WTC11 (cell line): ENCODE results near the gene JAZF1.

Experiments
- CREM ChIP-seq: sonication (generic); formaldehyde crosslinking; IDR thresholded peaks from 2 replicates; pipeline ENCODE4 v1.8.1; 2022; ENCODE audit warnings: mild to moderate bottlenecking, missing genetic modification reagents, moderate library complexity
- ETV6 ChIP-seq: sonication (generic); formaldehyde crosslinking; IDR thresholded peaks from 2 replicates; pipeline ENCODE4 v1.8.1; 2022; ENCODE audit warnings: mild to moderate bottlenecking, missing genetic modification reagents
- NFYB ChIP-seq: sonication (generic); formaldehyde crosslinking; conservative IDR thresholded peaks from 2 replicates; pipeline ENCODE4 v1.8.0; 2022; ENCODE audit warnings: low read depth, missing genetic modification reagents
- TF ChIP-seq, protein P1 (sequence below): fragments of 200-600 bp; IDR thresholded peaks from 2 replicates; pipeline ENCODE4 v1.8.0; 2022; ENCODE audit warnings: antibody characterized with exemption

DNA sequence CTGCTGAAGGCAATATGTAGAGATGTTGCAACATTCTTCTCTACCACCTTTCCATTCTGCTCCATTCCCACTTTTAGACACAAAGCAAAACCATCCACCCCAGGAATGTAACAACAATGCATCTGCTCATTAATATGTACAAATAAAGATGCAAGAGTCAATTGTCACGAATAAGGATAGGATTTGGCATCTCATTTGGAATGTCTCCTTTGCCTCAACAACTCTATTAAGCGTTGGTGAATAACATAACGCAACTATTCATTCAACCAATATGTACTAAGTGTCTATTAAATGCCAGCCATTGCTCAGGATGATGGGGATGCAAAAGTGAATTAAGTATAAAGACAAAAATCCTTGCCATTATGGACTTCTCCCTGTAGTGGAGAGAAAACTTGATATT is 152.1 kb downstream of the JAZF1 start:
- TF ChIP-seq, protein P1, sequence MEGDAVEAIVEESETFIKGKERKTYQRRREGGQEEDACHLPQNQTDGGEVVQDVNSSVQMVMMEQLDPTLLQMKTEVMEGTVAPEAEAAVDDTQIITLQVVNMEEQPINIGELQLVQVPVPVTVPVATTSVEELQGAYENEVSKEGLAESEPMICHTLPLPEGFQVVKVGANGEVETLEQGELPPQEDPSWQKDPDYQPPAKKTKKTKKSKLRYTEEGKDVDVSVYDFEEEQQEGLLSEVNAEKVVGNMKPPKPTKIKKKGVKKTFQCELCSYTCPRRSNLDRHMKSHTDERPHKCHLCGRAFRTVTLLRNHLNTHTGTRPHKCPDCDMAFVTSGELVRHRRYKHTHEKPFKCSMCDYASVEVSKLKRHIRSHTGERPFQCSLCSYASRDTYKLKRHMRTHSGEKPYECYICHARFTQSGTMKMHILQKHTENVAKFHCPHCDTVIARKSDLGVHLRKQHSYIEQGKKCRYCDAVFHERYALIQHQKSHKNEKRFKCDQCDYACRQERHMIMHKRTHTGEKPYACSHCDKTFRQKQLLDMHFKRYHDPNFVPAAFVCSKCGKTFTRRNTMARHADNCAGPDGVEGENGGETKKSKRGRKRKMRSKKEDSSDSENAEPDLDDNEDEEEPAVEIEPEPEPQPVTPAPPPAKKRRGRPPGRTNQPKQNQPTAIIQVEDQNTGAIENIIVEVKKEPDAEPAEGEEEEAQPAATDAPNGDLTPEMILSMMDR = no peak
- no peak for TF ChIP-seq ETV6
- no peak for TF ChIP-seq CREM (CRISPR knock-in tag)
- no peak for TF ChIP-seq NFYB
